Skin of body (tissue), 2 donors: ENCODE data around the gene SNX17. TPM values are rescaled to one million over a fixed set of nuclear protein-coding genes. Genes with fewer than 3 reads are reported as not detected.
"Not testable (repeated sequence)": the region's sequence is repeated elsewhere in the genome, so short reads cannot be mapped to it uniquely, and the experiment has no call there.

Source experiments
- DNase-seq: peaks from one replicate; lab custom pipeline; 2025; lab: John Stamatoyannopoulos, UW
- total RNA-seq: library from RNA; depleted of rRNA; stranded (reverse); fragments of >200 nt; gene quantifications from one replicate; pipeline ENCODE4 v1.2.3, GENCODE V29; 2014

SNX17 gene
- total RNA-seq, 1 donor from 2014 or later: 53.7 TPM

DNA sequence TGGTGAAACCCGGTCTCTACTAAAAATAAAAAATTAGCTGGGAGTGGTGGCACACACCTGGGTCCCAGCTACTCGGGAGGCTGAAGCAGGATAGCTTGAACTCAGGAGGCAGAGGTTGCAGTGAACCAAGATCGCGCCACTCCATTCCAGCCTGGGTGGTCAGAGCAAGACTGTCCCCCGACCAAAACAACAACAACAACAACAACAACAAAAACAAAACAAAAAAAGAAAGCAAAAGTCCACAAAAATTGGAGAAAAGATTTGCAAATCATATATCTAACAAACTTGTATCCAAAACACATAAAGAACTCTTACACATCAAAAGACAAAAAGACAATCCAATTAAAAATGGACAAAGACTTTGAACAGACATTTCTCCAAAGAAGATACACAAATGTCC lies 28.5 kb downstream of the SNX17 start:
- no peak for DNase-seq

DNA sequence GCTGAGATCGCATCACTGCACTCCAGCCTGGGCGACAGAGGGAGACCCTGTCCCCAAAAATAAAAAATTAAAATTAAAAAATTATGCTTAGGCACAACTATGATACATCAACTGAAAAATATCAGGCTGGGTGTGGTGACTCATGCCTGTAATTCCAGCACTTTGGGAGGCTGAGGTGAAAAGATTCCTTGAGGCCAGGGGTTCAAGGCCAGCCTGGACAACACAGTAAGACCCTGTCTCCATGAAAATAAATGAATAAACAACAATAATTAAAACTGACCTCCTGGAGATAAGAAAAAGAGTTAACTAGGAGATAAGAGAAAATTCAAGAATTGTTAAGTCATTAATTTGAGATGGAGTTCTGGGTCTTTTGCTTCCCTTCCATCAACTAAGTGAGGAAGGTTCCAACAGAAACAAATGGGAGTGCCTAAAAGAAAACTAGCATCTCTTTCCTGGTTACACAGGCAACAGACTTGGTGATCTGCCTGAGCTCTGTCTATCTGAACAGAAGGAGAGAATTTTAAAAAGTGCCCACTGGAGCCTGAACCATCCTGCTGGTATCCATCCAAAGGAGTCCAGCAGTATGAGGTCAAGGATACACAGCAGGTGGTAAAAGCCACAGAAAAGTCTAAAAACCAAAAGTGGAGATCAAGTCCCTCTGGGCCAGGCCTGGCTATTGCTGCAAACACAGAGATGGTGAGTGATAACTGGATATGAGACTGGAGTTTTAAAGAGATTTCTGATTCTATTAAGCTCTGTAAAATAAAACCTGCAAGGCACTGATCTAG lies 30.1 kb downstream of the SNX17 start:
- DNase-seq: no peak

DNA sequence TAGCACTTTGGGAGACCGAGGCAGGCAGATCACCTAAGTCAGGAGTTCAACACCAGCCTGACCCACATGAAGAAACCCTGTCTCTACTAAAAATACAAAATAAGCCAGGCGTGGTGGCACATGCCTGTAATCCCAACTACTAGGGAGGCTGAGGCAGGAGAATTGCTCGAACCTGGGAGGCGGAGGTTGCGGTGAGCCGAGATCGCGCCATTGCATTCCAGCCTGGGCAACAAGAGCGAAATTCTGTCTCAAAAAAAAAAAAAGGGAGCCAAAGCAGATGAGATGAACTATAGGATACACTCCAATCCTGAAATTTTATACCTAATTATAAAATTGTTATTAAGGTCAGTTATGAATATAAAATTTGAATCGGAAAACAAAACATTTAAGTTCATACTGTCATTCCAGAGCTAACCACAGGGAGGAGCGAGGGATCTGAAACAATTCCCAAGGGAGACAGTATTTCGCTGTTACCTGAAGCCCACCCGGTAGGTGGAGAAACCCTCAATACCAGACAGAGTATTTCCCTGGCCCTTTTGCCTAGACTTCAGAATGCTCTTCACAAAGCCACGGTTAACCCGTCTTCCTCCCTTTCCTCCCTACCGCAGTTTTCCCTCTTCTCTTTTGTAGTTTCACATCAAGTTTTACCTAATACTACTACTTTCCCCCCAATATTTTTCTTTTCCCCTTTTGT lies 37.5 kb downstream of the SNX17 start:
- DNase-seq: no peak

DNA sequence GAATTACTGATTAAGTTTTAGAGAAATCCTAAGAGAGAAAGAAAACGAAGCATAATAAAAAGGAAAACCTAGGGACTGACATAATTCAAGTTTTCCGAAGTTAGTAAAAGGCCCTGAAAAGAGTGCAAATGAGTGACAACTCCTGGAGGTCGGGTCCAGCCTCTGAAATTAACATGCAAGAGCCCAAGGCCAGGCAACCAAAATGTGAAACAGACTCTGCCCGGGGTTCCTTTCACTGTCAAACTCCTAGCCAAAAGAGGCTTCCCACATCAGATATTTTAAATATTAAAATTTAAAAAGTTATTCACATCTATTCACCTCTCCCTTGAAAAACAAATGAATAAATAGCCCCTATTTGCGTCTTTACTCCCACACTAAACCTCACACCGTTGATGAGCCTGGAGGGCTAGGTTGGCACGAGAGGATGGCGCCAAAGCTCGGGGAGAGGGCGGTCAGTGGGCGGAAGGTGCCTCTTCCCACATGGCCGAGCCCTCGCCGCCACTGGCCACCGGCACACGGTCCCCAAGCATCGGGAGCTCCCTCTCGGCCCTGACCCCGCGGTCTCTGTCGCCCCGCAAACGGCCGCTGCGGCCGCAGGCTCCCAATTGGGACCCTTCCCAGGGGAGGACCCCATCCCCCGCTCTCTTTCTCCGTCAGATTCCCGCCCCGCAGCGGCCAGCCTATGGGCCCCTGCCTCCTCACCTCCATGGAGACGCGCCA lies 38.3 kb downstream of the SNX17 start:
- DNase-seq: no peak

DNA sequence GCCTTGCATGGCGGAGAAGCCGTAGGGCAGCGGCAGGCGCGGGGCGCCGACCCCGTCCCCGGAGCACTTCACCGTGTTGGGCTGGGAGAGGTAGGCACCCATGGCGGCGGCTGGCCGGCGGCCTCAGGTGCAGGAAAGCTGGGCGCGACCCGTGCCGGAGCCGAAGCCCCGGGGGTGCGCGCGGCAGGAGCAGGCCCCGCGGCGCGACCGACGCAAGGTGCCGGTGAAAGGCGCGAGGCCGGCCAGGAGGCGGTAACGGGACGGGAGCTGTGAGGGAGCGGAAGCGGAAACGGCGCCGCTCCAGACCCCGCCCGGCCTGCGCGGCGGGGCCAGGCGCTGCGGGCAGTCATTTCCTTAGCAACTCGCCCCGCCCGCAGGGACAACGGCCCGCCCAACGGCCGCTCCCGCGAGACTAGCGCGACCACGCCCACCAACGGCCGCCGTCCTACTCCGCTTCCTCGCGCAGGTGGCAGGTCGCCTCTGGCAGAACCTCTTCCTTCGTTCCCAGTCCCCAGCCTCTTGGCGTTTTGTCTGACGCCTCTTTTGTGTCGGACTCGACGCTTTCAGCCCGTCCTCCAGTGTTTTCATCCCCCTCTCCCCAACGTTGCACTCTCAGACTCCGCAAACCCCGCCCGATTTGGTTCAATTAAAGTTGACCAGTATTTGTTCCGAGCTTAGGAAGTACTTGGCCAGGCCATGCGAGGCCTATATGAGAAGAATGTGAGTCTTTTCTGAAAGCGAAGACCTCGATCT lies 39.1 kb downstream of the SNX17 start, which contains the start of gene PPM1G:
Gene PPM1G, minus strand, starts transcription at position 271 of the 753 bp plus-strand sequence. Its CDS starts 169 bp downstream, at position 102.
- peak; percentile 89 for DNase-seq

DNA sequence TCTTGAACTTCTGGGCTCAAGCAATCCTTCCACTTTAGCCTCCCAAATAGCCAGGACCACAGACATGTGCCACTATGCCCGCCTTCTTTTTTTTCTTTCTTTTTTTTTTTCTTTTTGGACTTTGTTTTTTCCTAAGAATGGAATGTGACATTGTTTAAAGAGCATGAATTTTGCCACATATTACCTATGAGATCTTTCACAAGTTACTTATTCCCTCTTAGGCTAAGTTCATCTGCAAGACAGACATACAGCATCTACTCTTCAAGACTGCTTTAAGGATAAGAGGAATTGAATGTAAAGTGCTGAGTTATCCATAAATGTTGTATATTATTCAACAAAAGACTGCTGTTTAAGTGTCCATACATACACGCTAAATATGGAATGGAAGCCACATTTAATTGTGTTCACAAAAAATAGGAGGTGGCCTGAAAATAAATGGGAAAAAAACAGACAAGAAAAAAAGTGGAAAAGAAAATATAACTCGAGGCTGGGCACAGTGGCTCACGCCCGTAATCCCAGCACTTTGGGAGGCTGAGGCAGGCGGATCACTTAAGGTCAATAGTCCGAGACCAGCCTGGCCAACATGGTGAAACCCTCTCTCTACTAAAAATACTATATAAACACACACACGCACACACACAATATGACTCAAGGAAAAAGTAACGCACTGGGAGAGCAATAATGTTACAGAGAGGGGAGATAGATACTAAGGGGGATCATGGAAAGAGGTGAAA lies 42.2 kb downstream of the SNX17 start:
- DNase-seq: no peak

DNA sequence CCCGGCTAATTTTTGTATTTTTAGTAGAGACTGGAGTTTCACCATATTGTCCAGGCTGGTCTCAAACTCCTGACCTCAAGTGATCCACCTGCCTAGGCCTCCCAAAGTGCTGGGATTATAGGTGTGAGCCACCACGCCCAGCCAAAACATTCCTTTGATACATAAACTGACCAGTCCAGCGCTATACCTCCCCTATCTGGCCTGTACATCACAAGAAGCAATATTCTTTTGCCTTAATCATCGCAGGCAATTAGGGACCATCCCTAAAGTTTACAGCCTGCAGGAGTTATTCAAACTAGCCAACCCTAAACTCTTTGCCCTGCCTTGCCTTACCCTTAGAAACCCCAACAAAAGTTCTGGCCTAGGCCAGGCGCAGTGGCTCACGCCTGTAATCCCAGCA lies 45.7 kb downstream of the SNX17 start:
- no peak for DNase-seq

DNA sequence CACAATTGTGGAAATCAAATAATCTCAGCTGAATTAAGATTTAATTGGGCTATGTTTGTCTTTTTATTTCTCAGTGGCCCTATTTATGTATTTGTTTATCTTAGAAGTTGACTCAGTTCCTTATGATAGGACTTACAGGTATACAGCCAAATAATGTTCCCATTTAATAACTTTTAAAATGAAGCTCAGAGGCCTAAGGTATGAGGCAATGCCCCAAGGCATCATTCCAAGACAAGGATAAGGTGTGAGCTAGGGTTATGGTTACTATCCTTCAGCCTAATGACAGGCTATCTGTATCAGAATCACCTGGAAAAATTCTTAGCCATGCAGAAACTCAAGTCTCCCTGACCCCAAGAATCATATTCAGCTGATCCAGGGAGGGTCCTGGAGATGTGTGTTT lies 50.6 kb downstream of the SNX17 start:
- DNase-seq: no peak

DNA sequence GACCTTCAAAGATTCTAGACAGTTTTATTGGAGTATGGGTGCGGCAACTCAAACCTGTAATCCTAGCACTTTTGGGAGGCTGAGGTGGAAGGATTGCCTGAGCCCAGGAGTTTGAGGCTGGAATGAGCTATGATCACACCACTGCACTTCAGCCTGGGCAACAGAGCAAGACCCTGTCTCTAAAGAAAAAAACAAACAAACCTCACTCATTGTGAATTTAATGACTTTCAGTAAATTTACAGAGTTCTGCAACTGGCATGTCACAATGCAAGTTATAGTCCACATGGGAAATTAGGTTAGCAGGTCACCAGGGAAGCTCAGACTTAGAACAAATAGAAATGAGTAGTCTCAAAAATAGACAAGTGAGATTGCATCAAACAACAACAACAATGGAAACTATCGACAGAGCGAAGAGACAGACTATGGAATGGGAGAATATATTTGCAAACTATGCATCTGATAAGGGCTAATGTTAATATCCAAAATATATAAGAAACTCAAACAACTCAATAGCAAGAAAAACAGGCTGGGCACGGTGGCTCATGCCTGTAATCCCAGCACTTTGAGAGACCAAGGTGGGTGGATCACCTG lies 51.3 kb downstream of the SNX17 start:
- no peak for DNase-seq

DNA sequence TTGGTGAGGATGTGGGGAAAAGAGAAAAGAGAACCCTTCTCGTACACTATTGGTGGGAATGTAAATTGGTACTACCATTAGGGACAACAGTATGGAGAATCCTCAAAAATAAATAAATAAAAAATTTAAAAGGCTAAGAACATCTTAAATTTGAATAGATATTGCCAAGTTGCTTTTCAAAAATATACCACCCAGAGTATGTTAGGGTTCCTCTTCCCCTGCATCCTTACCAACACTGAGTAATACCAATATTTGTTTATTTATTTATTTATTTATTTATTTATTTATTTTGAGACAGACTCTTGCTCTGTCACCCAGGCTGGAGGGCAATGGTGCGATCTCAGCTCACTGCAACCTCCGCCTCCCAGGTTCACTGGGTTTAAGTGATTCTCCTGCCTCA lies 52.5 kb downstream of the SNX17 start:
- DNase-seq: no peak

DNA sequence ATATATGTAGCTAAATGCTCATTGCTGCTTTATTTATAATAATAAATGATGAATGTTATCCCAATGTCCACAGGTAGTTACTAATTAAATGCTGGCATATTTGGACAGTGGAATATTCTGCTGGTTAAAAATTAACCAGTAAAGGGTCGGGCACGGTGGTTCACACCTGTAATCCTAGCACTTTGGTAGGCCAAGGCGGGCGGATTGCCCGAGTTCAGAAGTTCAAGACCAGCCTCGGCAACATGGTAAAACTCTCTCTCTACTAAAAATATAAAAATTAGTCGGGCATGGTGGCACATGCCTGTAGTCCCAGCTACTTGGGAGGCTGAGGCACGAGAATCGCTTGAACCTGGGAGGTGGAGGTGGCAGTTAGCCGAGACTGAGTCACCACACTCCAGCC lies 54.6 kb downstream of the SNX17 start:
- DNase-seq: not testable (repeated sequence)

Other genes starting within 250 kb of the SNX17 start
- gene ABHD1, start 246.8 kb upstream of the SNX17 start, total RNA-seq: 0.10 TPM
- gene PREB, start 236.0 kb upstream of the SNX17 start, total RNA-seq: 19.5 TPM
- not detected for gene PRR30, start 231.2 kb upstream of the SNX17 start, total RNA-seq
- gene TCF23, start 221.6 kb upstream of the SNX17 start, total RNA-seq: 0.20 TPM
- 93.8 TPM for gene ATRAID, start 158.6 kb upstream of the SNX17 start, total RNA-seq
- 23.0 TPM for gene SLC5A6, start 158.3 kb upstream of the SNX17 start, total RNA-seq
- gene CAD, start 153.2 kb upstream of the SNX17 start, total RNA-seq: 35.2 TPM
- 0.10 TPM for gene SLC30A3, start 107.6 kb upstream of the SNX17 start, total RNA-seq
- gene DNAJC5G, start 95.2 kb upstream of the SNX17 start, total RNA-seq: not detected
- 6.0 TPM for gene TRIM54, start 88.2 kb upstream of the SNX17 start, total RNA-seq
- 0.30 TPM for gene UCN, start 62.2 kb upstream of the SNX17 start, total RNA-seq
- 34.9 TPM for gene MPV17, start 47.5 kb upstream of the SNX17 start, total RNA-seq
- gene GTF3C2, start 13.9 kb upstream of the SNX17 start, total RNA-seq: 32.5 TPM
- gene EIF2B4, start 278 bp upstream of the SNX17 start, total RNA-seq: 23.5 TPM
- 5.1 TPM for gene ZNF513, start 10.1 kb downstream of the SNX17 start, total RNA-seq
- gene PPM1G, start 39.0 kb downstream of the SNX17 start, total RNA-seq: 33.1 TPM
- 70.4 TPM for gene NRBP1, start 58.0 kb downstream of the SNX17 start, total RNA-seq
- 2.5 TPM for gene KRTCAP3, start 71.8 kb downstream of the SNX17 start, total RNA-seq
- 25.9 TPM for gene IFT172, start 119.1 kb downstream of the SNX17 start, total RNA-seq
- 10.6 TPM for gene FNDC4, start 124.6 kb downstream of the SNX17 start, total RNA-seq
- 0.49 TPM for gene GCKR, start 126.2 kb downstream of the SNX17 start, total RNA-seq
- gene ZNF512, start 212.4 kb downstream of the SNX17 start, total RNA-seq: 24.7 TPM